BE2C (cell line): Measurements from ENCODE around the gene MMP27.

Experiments used
- DNase-seq: peaks from one replicate; pipeline ENCODE4 v3.0.0-alpha.2; 2020
- H3K27me3 ChIP-seq: fragments of 250-450 bp; sonication (Bioruptor Pico); 2 replicates; pipeline ENCODE4 v1.5.1; 2020; ENCODE audit warnings: mild to moderate bottlenecking
- H3K36me3 ChIP-seq: fragments of 250-450 bp; sonication (Bioruptor Pico); 2 replicates; pipeline ENCODE4 v1.5.1; 2020; ENCODE audit warnings: mild to moderate bottlenecking
- H3K4me1 ChIP-seq: fragments of 250-450 bp; sonication (Bioruptor Pico); 2 replicates; pipeline ENCODE4 v1.5.1; 2020
- H3K4me3 ChIP-seq: 2 replicates; pipeline ENCODE4 v1.5.1; 2011; ENCODE audit warnings: low read depth, low read length
- H3K9me3 ChIP-seq: fragments of 250-450 bp; sonication (Bioruptor Pico); 2 replicates; pipeline ENCODE4 v1.5.1; 2020
- CTCF ChIP-seq: IDR thresholded peaks from 2 replicates; pipeline ENCODE4 v1.5.1; 2012; ENCODE audit warnings: mild to moderate bottlenecking, low read depth, low read length

MMP27 gene

DNA sequence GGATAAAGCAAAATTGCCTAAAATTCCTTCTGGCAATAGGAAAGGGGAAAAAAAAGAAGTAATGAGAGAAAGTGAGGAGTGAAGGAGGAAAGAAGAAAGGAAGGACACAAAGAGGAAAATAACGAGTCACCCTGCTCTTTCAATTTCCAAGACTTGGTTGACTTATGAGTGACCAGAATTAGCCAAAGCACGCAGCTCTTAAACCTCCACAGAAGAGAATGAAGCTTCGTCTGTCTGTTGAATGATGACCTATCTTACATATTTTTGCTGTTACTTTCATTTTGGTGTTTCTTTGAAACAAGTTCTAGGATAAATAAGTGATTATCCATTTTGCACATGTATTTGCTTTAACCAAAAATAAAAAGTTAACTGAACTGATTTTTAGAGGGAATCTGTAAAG, 728 bp downstream of the MMP27 start:
- no peak for TF ChIP-seq CTCF

DNA sequence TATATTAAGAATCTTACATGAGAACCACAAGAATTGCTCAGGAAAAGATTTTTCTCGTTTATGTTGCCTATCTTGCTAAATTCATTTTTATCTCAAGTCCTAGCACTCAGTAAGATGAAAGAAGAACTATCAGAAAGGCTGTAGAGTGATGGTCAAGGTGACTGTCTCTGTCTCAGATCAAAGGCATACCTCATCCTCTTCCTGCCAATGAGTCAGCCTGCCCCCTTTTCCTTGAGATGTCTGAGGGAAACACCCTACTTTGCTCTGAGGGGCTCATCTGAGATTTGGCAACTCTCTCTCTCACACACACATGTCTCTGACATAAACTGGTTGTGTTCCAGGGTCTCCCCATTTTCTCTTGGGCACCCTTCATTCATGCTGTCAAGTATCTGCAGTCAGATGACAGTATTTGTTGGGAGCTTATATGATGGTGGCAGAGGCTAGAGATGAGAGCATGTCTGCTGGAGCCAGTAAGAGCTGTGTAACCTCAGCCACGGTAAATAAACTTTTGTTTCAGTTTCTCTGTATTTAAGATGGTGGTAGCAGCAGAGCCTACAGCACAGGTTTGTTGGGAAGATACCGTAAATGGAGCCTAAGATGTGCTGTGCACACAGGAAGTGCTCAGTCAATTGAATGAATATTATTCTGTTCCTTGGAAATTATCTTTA, 1.6 kb downstream of the MMP27 start:
- no peak for DNase-seq
- Histone ChIP-seq H3K4me1 (no peaks in the 10 kb centered on the region), H3K27me3 (no peaks in the 10 kb centered on the region), H3K36me3 (no peaks in the 10 kb centered on the region), H3K9me3 (no peaks in the 10 kb centered on the region), H3K4me3 (no peak overlapping the region)
- no peak for TF ChIP-seq CTCF

More for the DNA sequence above, 728 bp downstream of the MMP27 start:
- no peaks in the 10 kb centered on the region for H3K36me3 ChIP-seq
- H3K4me3 ChIP-seq = no peak overlapping the region
- no peaks in the 10 kb centered on the region for H3K4me1 ChIP-seq
- DNase-seq = no peak
- no peaks in the 10 kb centered on the region for H3K9me3 ChIP-seq
- no peaks in the 10 kb centered on the region for H3K27me3 ChIP-seq

- Histone ChIP-seq H3K4me3 (no peak overlapping the region), H3K4me1 (no peaks in the 10 kb centered on the region), H3K9me3 (no peaks in the 10 kb centered on the region), H3K36me3 (no peaks in the 10 kb centered on the region), H3K27me3 (peaks cover 3% of the 10 kb centered on the region)
- DNase-seq = no peak
- TF ChIP-seq CTCF = no peak
Observed at GRCh38 chr11:102695201-102695600, 10.4 kb downstream of the MMP27 start.

GRCh38 chr11:102685754-102686153, 19.8 kb downstream of the MMP27 start:
- no peak for DNase-seq
- no peaks in the 10 kb centered on the region for H3K9me3 ChIP-seq
- TF ChIP-seq CTCF = no peak
- H3K4me1 ChIP-seq = no peaks in the 10 kb centered on the region
- no peaks in the 10 kb centered on the region for H3K27me3 ChIP-seq
- no peak overlapping the region for H3K4me3 ChIP-seq
- no peaks in the 10 kb centered on the region for H3K36me3 ChIP-seq

GRCh38 chr11:102685338-102685737, 20.2 kb downstream of the MMP27 start:
- Histone ChIP-seq H3K27me3 (no peaks in the 10 kb centered on the region), H3K9me3 (no peaks in the 10 kb centered on the region), H3K4me3 (no peak overlapping the region), H3K36me3 (no peaks in the 10 kb centered on the region), H3K4me1 (no peaks in the 10 kb centered on the region)
- TF ChIP-seq CTCF = no peak
- no peak for DNase-seq

- Histone ChIP-seq H3K4me1 (no peaks in the 10 kb centered on the region), H3K36me3 (no peaks in the 10 kb centered on the region), H3K27me3 (no peaks in the 10 kb centered on the region), H3K4me3 (no peak overlapping the region), H3K9me3 (no peaks in the 10 kb centered on the region)
- DNase-seq = no peak
- no peak for TF ChIP-seq CTCF
Observed at GRCh38 chr11:102683277-102683676, 22.3 kb downstream of the MMP27 start.
